Heart left ventricle (tissue), 16 donors: ENCODE measurements around the gene RTP2. TPM values are rescaled to one million over a fixed set of nuclear protein-coding genes. Genes with fewer than 3 reads are reported as not detected.

Experiments used
- ATAC-seq, 4 donors: fragments of 200-7000 bp; cut with Tn5 transposase; one replicate each; pipeline ENCODE4 v1.9.1; 2020 to 2022; ENCODE audit warnings: moderate library complexity in 4 of 4, mild to moderate bottlenecking in 3 of 4, moderate number of reproducible peaks in 1 of 4
- DNase-seq, 5 donors: peaks; one replicate each; pipeline ENCODE4 v3.0.0-alpha.2; 2020
- H3K27ac ChIP-seq, 12 donors: fragments of 200-600 bp; sonication (generic) in 4 of 12; one replicate each; pipeline versions ENCODE4 v1.5.0 to v1.8.0; 2016 to 2022; ENCODE audit warnings: mild to moderate bottlenecking in 2 of 12
- H3K27me3 ChIP-seq, 9 donors: fragments of 200-600 bp; sonication (generic) in 2 of 9; one replicate each; pipeline versions ENCODE4 v1.5.1 to v1.8.0; 2016 to 2022; ENCODE audit warnings: mild to moderate bottlenecking in 3 of 9
- H3K36me3 ChIP-seq, 9 donors: fragments of 200-600 bp; sonication (generic) in 2 of 9; one replicate each; pipeline versions ENCODE4 v1.5.0 to v1.8.0; 2018 to 2022; ENCODE audit warnings: mild to moderate bottlenecking in 2 of 9
- H3K4me1 ChIP-seq, 12 donors: fragments of 200-600 bp; sonication (generic) in 4 of 12; one replicate each; pipeline versions ENCODE4 v1.5.0 to v1.8.0; 2016 to 2022; ENCODE audit warnings: mild to moderate bottlenecking in 3 of 12
- H3K4me3 ChIP-seq, 12 donors: fragments of 200-600 bp; sonication (generic) in 4 of 12; one replicate each; pipeline versions ENCODE4 v1.5.0 to v1.8.0; 2017 to 2022; ENCODE audit warnings: mild to moderate bottlenecking in 9 of 12, moderate library complexity in 4 of 12
- H3K9me3 ChIP-seq, 12 donors: fragments of 200-600 bp; sonication (generic) in 4 of 12; one replicate each; pipeline versions ENCODE4 v1.5.0 to v1.8.0; 2016 to 2022; ENCODE audit warnings: mild to moderate bottlenecking in 1 of 12
- POLR2A ChIP-seq, 2 donors: fragments of 450-650 bp; IDR thresholded peaks; one replicate each; pipeline ENCODE4 v1.6.1; 2017; ENCODE audit warnings: antibody characterized with exemption in 2 of 2, mild to moderate bottlenecking in 2 of 2, moderate library complexity in 2 of 2
- WGBS, 4 donors: extraction: QIAGEN DNeasy Blood & Tissue Kit in 2 of 4; methylation state at CpG; one replicate each; pipeline versions ENCODE4 v1.1.5 to v1.1.7; 2013 to 2018; 5-methylcytosine and 5-hydroxymethylcytosine counted together
- intact Hi-C, 10 donors: fragments of 100-400 bp; cut with DNase I; formaldehyde crosslinking; loops; one replicate each; pipeline versions ENCODE4 v1.11.1 to v1.14.2; 2022
- polyA plus RNA-seq, 2 donors: library from polyadenylated mRNA; stranded (reverse); fragments of 200-250 nt; gene quantifications; one replicate each; pipeline ENCODE4 v1.2.3, GENCODE V29; 2013
- total RNA-seq, 9 donors: library from RNA; depleted of rRNA in 2 of 9; stranded (reverse); fragments of >200 nt in 2 of 9; fragmentation: NEBNext Ultra II Directional in 3 of 9; extraction: Animal tissue kit (Norgen Biotek cat#: 25700) in 3 of 9; gene quantifications; one replicate each; pipeline versions ENCODE4 v1.1.0 to v1.2.4, GENCODE V29; 2016 to 2023
- TF ChIP-seq, protein P1 (sequence below), 12 donors: fragments of 200-600 bp; sonication (generic) in 4 of 12; IDR thresholded peaks; one replicate each; pipeline versions ENCODE4 v1.5.0 to v1.8.0; 2018 to 2022; ENCODE audit warnings: antibody characterized with exemption in 12 of 12, mild to moderate bottlenecking in 5 of 12
- donor health status: ischemic (EF 13 %, LVEDD 7.1; RV severe dilation, severe dysfunction).
- donor health status: healthy with polysubstance abuse.
- donor health status: DM: no; HTN: yes; CAD: no.
- donor health status: DM: no; HTN: no; CAD: no.
- donor health status: ischemic (EF 25% LVEDD 6.9; RV normal size, moderate dysfunction).
- donor health status: ischemic (EF 25% LVEDD 5.7; RV mildly dilated, moderate dysfunction).
- donor health status: healthy.
- donor health status: DM: yes; HTN: yes; CAD: no.
- donor health status: ischemic (EF 35%, LVEDD 5.7; RV mildly dilated, moderate dysfunction).
- donor health status: nonischemic (EF 11% LVEDD 7.7; RV severe dilation, severe dysfunction).
- donor health status: DM: yes; HTN: yes; CAD: no.
- donor health status: PGD.
- donor health status: ischemic (EF 29% LVEDD 5.4; RV normal size, mild dysfunction).
- donor health status: nonischemic (EF 23%, LVEDD 6.1; RV moderate dilation, normal function).

Gene RTP2
- total and polyA plus RNA-seq, 11 donors, result not detected

DNA sequence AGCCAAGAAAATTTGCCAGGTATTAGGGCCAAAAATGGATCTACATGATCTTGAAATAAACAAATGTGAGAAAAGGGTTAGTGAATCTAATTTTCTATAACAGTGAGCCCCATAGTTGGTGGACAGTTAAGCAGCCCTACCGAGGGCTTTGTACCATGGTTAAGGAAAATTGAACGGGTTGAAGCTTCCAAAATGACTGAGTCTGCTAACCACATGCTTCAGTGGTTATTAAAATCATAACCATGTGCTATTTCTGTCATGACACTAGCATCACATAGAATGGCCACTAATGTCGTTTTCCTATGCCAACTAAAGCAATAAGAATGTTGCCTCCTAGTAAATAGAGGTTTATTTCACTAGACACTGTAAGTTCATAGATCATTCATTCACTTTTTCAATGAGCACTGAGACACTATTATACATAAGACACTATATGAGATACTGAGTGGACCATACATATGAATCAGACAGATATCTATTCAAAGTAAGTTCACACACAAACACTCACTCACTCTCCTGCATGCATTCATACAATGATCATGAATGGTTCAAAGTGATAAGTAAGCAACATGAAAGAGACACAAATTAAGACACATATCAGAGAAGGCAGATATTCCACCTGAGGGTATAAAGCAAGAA lies 36.5 kb downstream of the RTP2 start:
- Histone ChIP-seq H3K9me3 (no peaks in the 10 kb centered on the region), H3K36me3 (no peaks in the 10 kb centered on the region), H3K27ac (no peak overlapping the region), H3K4me3 (no peak overlapping the region), H3K4me1 (no peaks in the 10 kb centered on the region), H3K27me3 (peaks cover 0 to 41% (median 3%) of the 10 kb centered on the region in 9 donors)
- 66 to 75% (median 68%) methylated on average over 3 of the region's 3 CpGs for WGBS, 4 donors
- no peak for TF ChIP-seq POLR2A (IDR thresholded peaks at IDR 0.05)
- TF ChIP-seq, protein P1, sequence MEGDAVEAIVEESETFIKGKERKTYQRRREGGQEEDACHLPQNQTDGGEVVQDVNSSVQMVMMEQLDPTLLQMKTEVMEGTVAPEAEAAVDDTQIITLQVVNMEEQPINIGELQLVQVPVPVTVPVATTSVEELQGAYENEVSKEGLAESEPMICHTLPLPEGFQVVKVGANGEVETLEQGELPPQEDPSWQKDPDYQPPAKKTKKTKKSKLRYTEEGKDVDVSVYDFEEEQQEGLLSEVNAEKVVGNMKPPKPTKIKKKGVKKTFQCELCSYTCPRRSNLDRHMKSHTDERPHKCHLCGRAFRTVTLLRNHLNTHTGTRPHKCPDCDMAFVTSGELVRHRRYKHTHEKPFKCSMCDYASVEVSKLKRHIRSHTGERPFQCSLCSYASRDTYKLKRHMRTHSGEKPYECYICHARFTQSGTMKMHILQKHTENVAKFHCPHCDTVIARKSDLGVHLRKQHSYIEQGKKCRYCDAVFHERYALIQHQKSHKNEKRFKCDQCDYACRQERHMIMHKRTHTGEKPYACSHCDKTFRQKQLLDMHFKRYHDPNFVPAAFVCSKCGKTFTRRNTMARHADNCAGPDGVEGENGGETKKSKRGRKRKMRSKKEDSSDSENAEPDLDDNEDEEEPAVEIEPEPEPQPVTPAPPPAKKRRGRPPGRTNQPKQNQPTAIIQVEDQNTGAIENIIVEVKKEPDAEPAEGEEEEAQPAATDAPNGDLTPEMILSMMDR (IDR thresholded peaks at IDR 0.05), result no peak
- DNase-seq (no peak), ATAC-seq (no peak)
- intact Hi-C loops, result no loop called here

DNA sequence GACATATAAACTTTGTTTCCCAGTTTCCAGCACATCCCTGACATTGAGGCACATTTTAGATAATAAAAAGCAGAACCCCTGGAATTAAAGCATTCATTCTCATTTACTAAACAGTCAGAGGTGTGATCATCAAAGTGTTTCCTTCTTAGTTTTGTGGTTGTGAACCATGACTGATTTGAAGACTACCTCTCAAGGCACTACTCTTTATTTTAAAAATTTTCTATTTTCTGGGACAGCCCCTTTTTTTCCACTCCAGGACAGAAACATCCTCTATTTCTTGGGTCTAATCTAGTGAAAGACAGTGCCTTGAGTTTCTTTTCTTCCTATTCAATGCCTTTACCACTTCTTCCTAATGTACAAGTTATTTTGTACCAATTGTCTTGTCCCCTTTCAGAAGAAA lies 37.3 kb downstream of the RTP2 start:
- Histone ChIP-seq H3K27me3 (peaks cover 0 to 33% (median 3%) of the 10 kb centered on the region in 9 donors), H3K27ac (no peak overlapping the region), H3K4me1 (no peaks in the 10 kb centered on the region), H3K36me3 (no peaks in the 10 kb centered on the region), H3K4me3 (no peak overlapping the region), H3K9me3 (no peaks in the 10 kb centered on the region)
- intact Hi-C loops, result no loop called here
- no peak for TF ChIP-seq POLR2A (IDR thresholded peaks at IDR 0.05)
- TF ChIP-seq, protein P1 (IDR thresholded peaks at IDR 0.05), result no peak
- ATAC-seq (no peak), DNase-seq (no peak)

- intact Hi-C loops, result no loop called here
- no peak for DNase-seq
- no peaks in the 10 kb centered on the region for H3K36me3 ChIP-seq
- no peaks in the 10 kb centered on the region for H3K4me1 ChIP-seq
- peaks cover 0 to 20% (median 0%) of the 10 kb centered on the region in 9 donors for H3K27me3 ChIP-seq
- H3K4me3 ChIP-seq, result no peak overlapping the region
- ATAC-seq, result no peak
- no peaks in the 10 kb centered on the region for H3K9me3 ChIP-seq
- WGBS, 4 donors, result 81 to 85% (median 84%) methylated on average over 5 of the region's 5 CpGs
- TF ChIP-seq, protein P1 (IDR thresholded peaks at IDR 0.05), result no peak
- no peak for TF ChIP-seq POLR2A (IDR thresholded peaks at IDR 0.05)
- no peak overlapping the region for H3K27ac ChIP-seq
These were observed 39.4 kb downstream of the RTP2 start for GRCh38 chr3:187662848-187663409.

GRCh38 chr3:187661267-187661666 lies 41.1 kb downstream of the RTP2 start:
- ATAC-seq (no peak), DNase-seq (no peak)
- TF ChIP-seq, protein P1 (IDR thresholded peaks at IDR 0.05), result no peak
- TF ChIP-seq POLR2A (IDR thresholded peaks at IDR 0.05), result no peak
- peaks cover 0 to 8% (median 0%) of the 10 kb centered on the region in 9 donors for H3K27me3 ChIP-seq
- H3K27ac ChIP-seq, result no peak overlapping the region
- no peaks in the 10 kb centered on the region for H3K36me3 ChIP-seq
- H3K9me3 ChIP-seq, result no peaks in the 10 kb centered on the region
- no peak overlapping the region for H3K4me3 ChIP-seq
- no peaks in the 10 kb centered on the region for H3K4me1 ChIP-seq
- intact Hi-C loops, result no loop called here
